Progenitor cell of endocrine pancreas (in vitro differentiated cells): Measurements from ENCODE around the gene MSRB2. TPM values are rescaled to one million over a fixed set of nuclear protein-coding genes. Genes with fewer than 3 reads are reported as not detected.

Experiments
- DNase-seq: peaks from one replicate; pipeline ENCODE4 v3.0.0; 2021; ENCODE audit warnings: low spot score; ENCODE audit not compliant: unreplicated experiment
- H3K27ac Mint-ChIP-seq: 2 replicates; pipeline ENCODE4 v1.8.0; 2021; ENCODE audit warnings: mild to moderate bottlenecking, moderate library complexity, mixed read lengths
- H3K27me3 Mint-ChIP-seq: 2 replicates; pipeline ENCODE4 v1.8.0; 2021; ENCODE audit warnings: mixed read lengths
- H3K36me3 Mint-ChIP-seq: 2 replicates; pipeline ENCODE4 v1.8.0; 2022; ENCODE audit warnings: mixed read lengths; ENCODE audit not compliant: insufficient read depth
- H3K4me1 Mint-ChIP-seq: 2 replicates; pipeline ENCODE4 v1.8.0; 2021; ENCODE audit warnings: low read depth, mixed read lengths
- H3K4me3 Mint-ChIP-seq: 2 replicates; pipeline ENCODE4 v1.8.0; 2021; ENCODE audit warnings: low read depth, mild to moderate bottlenecking, moderate library complexity, mixed read lengths
- H3K9me3 Mint-ChIP-seq: 2 replicates; pipeline ENCODE4 v1.8.0; 2021; ENCODE audit warnings: low read depth, mixed read lengths
- CTCF ChIP-seq: fragments of 200-600 bp; sonication (generic); IDR thresholded peaks from one replicate; pipeline ENCODE4 v1.5.0; 2021; ENCODE audit warnings: antibody characterized with exemption, mild to moderate bottlenecking; ENCODE audit not compliant: unreplicated experiment
- total RNA-seq: library from RNA; stranded (reverse); gene quantifications from 2 replicates; pipeline ENCODE4 v1.2.1, GENCODE V29; 2021

Gene MSRB2
- total RNA-seq, 1 donor from 2014 or later: 29.1 TPM

- no peak overlapping the region for H3K27ac Mint-ChIP-seq
- no peak for TF ChIP-seq CTCF
- H3K4me3 Mint-ChIP-seq: no peak overlapping the region
- H3K36me3 Mint-ChIP-seq: no peaks in the 10 kb centered on the region
- H3K4me1 Mint-ChIP-seq: no peaks in the 10 kb centered on the region
- no peak for DNase-seq
- H3K9me3 Mint-ChIP-seq: no peaks in the 10 kb centered on the region
- H3K27me3 Mint-ChIP-seq: no peaks in the 10 kb centered on the region
Observed at GRCh38 chr10:23073527-23073926, 21.9 kb upstream of the MSRB2 start.

- no peak for TF ChIP-seq CTCF
- Mint-ChIP-seq H3K27me3 (no peaks in the 10 kb centered on the region), H3K4me1 (peaks cover 7% of the 10 kb centered on the region), H3K9me3 (no peaks in the 10 kb centered on the region), H3K4me3 (no peak overlapping the region), H3K27ac (no peak overlapping the region), H3K36me3 (no peaks in the 10 kb centered on the region)
- DNase-seq: no peak
Observed at GRCh38 chr10:23075672-23076071, 19.7 kb upstream of the MSRB2 start.

GRCh38 chr10:23078114-23078513 lies 17.3 kb upstream of the MSRB2 start:
- H3K27ac Mint-ChIP-seq: no peak overlapping the region
- peaks cover 7% of the 10 kb centered on the region for H3K4me1 Mint-ChIP-seq
- H3K36me3 Mint-ChIP-seq: no peaks in the 10 kb centered on the region
- no peaks in the 10 kb centered on the region for H3K9me3 Mint-ChIP-seq
- no peak overlapping the region for H3K4me3 Mint-ChIP-seq
- no peak for TF ChIP-seq CTCF
- no peaks in the 10 kb centered on the region for H3K27me3 Mint-ChIP-seq
- no peak for DNase-seq

- no peak for DNase-seq
- H3K36me3 Mint-ChIP-seq: no peaks in the 10 kb centered on the region
- H3K9me3 Mint-ChIP-seq: peaks cover 2% of the 10 kb centered on the region
- no peaks in the 10 kb centered on the region for H3K27me3 Mint-ChIP-seq
- no peak for TF ChIP-seq CTCF
- H3K27ac Mint-ChIP-seq: no peak overlapping the region
- no peak overlapping the region for H3K4me3 Mint-ChIP-seq
- peaks cover 7% of the 10 kb centered on the region for H3K4me1 Mint-ChIP-seq
Observed at GRCh38 chr10:23079700-23080099, 15.7 kb upstream of the MSRB2 start.

GRCh38 chr10:23080262-23080661 lies 15.1 kb upstream of the MSRB2 start:
- H3K4me3 Mint-ChIP-seq: no peak overlapping the region
- no peak for TF ChIP-seq CTCF
- no peak overlapping the region for H3K27ac Mint-ChIP-seq
- peaks cover 1% of the 10 kb centered on the region for H3K36me3 Mint-ChIP-seq
- no peaks in the 10 kb centered on the region for H3K27me3 Mint-ChIP-seq
- H3K4me1 Mint-ChIP-seq: peaks cover 7% of the 10 kb centered on the region
- no peak for DNase-seq
- H3K9me3 Mint-ChIP-seq: peaks cover 5% of the 10 kb centered on the region
